Activated CD4-positive, CD25-positive, alpha-beta regulatory T cell treated with anti-CD3 and anti-CD28 coated beads, Interleukin-2, amount 50 U/mL, for 16 hours (primary cell): Measurements from ENCODE around the gene RPS3A.
"Not testable (repeated sequence)": the region's sequence is repeated elsewhere in the genome, so short reads cannot be mapped to it uniquely, and the experiment has no call there.

Experiments used
- DNase-seq: peaks from one replicate; pipeline ENCODE4 v3.0.0-alpha.2; 2020; ENCODE audit warnings: low read depth, low spot score

The RPS3A gene

DNA sequence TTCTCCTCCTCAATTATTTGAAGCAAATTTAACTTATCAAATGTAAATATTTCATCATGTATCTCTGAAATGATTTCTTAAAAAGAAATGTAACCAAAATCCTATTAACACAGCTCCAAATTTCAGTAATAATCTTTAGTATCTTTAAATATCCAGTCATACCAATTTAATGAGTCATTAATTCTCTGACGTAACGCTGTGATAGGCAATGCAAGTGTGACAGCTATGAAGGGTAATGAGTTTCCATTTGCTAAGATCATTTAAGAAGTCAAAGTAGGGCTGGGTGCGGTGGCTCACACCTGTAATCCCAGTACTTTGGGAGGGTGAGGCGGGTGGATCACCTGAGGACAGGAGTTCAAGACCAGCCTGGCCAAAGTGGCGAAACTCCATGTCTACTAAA, 15.6 kb downstream of the RPS3A start:
- no peak for DNase-seq

DNA sequence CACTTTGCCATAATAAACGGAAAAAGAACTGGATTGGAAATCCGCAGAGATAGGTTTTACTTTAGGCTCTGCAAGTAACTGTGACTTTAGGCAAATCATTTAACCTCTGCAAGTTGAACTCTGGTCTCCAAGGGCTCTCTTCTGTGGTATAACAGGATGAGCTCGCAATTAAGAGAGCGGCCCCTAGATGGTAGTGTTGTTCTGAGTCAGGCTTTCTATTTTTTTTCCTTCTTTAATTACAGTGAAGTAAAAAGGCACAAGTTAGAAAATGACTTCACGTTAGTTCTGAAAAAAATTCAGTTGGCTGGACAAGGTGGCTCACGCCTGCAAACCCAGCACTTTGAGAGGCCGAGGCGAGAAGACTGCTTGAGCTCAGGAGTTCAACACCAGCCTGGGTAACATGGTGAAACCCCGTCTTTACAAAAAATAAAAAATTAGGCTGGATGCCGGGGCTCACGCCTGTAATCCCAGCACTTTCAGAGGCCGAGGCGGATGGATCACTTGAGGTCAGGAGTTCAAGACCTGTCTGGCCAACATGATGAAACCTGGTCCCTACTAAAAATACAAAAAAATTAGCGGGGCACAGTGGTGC, 18.0 kb downstream of the RPS3A start:
- no peak for DNase-seq

DNA sequence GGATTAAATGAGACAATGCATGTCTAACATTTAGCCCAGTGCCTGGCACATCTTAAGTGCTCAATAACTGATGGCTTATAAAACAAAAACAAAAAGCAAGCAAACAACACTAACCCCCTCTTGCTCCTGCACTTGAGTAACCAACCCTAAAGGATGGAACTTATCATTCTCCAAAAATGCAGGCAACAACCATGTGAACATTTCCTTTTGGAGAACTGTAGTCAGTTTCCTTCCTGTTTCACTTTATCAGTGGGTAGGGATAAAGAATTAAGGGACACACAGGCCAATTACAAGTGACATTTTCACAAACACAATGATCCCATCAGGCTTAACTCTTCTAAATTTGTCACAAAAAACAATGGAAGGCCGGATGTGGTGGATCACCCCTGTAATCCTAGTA, 30.4 kb downstream of the RPS3A start:
- DNase-seq: no peak

DNA sequence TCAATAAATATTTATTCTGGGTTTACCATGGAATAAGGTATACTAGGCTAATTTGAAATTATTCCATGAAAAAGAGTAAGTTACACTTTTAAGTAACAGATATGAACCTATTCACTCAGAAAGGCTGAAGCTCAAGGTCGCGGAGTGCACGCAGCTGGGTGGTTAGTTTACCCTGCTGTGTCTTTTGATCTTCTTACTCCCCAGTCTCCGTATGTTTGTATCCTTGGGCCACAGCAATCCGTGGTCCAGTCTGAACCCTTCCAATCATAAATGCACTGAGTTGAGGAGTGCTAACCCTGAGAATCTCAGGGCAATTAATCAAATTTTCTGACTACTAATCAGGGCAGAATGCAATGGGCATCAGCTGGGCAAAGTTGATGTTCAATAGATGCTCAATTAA, 33.9 kb downstream of the RPS3A start:
- DNase-seq: no peak

DNA sequence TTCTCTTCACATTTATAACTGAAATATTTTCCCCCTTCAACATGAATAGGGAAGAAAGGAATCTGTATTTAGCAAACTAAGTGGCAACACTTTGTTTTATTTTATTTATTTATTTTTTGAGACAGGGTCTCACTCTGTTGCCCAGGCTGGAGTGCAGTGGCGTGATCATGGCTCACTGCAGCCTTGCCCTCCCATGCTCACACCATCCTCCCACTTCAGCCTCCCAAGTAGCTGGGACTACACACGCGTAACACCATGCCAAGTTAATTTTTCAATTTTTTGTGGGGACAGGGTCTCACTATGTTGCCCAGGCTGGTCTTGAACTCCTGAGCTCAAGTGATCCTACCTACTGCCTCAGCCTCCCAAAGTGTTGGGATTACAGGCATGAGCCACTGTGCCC, 36.6 kb downstream of the RPS3A start:
- not testable (repeated sequence) for DNase-seq

DNA sequence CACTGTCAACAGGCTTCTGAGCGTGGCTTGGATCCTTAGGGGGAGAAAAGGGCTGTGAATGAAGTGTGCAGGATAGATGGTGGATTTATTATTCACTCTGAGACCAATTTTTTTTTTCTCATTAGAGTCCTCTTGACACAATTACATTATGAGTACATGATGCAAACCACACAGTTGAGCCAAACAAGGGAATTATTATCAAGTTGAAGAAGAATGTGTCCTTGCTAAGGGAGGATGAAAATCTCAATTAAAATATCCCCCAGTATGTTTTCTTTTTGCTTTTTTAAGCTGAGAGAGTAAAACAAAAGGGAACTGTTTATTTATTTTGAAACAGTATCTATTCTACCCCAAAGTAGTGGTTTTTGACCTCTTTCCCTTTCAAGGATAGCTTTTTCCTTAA, 40.4 kb downstream of the RPS3A start:
- no peak for DNase-seq

DNA sequence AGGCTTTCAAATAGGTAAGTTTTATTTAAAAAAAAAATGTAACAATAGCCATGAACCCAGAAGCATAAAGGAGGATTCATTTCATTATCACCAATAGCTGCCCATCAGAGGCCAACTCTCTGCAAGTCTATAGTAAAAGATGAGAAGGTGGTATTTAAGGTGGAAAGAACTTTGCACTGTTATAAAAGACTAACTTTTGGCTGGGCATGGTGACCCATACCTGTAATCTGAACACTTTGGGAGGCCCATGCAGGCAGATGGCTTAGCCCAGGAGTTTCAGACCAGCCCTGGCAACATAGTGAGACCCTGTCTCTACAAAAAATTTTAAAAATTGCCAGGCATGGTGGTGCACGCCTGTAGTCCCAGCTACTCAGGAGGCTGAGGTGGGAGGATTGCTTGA, 43.3 kb downstream of the RPS3A start:
- no peak for DNase-seq

DNA sequence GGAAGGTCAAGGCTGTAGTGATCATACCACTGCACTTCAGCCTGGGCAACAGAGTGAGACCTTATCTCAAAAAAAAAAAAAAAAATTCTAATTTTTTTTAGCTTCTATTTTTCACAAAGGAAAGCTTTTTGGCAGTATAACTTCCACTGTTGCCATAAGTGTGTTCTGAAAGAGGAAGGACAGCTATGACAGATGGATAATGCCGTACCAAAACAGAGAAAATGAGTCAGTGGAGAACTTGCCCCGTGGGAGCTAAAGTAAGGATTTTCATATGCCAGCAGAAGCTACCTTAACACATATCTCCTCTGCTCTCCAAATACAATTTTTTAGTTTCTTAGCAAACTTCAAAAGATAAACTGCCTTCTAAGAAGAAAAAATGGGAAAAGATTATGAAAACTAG, 43.7 kb downstream of the RPS3A start:
- DNase-seq: no peak

DNA sequence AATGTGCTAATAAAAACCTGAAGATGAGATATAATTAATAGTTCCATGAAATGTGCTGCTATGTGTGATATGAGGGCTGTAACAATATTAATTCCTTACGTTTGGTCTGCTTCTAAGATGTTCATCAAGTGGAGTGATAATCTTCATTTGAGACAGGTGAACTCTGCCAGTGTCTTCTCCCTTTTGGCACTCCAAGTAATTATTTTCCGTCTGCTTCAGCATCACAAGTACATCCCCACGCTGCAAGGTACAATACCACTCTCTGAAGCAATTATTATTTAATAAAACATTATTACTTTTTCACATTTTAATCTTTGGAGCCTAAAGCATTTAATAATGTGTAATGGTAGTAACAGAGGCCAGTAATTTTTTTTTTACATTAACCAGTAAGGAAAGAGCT, 44.4 kb downstream of the RPS3A start:
- DNase-seq: no peak

DNA sequence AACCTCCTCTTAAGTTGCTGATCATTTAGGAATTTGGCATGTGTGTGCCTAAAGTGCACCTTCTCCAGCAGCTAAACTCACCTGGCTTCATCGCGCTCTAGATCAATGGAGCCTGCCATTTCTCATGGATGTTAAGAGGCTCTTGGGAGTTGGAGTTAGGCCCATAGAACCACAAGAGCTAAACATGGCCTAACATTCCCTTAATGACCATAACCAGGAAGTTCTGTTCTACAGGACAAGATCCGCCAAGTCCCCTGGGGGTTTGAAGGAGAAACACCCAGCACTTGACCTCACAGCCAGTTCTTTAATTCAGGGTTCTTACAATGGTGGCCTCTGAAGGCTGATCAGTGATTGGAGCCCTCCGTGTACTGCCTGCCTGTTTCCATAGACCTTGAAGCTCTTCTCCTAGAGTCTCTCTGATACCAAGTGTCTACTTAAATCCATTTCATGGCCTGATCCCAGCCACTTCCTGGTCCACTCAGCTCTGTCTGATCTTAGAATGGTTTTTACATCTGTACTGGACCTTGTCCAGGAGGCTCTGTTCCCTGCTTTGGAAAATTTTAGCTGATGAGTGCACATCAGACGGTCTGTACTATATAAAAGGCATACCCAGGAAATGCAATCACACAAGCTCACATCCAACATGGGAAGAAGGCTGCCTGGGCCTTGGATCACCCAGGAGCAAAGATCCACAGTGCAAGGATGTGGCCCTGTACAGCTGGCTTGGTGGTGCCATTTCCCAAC, 45.1 kb downstream of the RPS3A start:
- DNase-seq: no peak

DNA sequence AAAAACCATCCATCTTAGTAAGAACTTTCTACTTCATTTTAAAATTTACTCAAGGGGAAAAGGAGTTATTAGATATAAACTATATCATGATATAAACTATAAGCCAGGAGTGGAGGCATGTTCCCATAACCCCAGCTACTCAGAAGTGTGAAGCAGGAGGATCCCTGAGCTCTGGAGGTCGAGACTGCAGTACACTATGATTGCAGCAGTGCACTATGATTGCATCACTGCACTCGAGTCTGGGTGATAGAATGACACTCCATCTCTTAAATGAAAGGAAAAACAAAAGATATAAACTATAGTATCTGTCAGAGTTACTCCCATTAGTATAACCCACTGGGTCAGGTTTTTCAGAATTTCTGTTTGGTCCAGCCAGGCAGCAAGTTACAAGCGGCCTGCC, 47.6 kb downstream of the RPS3A start:
- no peak for DNase-seq

DNA sequence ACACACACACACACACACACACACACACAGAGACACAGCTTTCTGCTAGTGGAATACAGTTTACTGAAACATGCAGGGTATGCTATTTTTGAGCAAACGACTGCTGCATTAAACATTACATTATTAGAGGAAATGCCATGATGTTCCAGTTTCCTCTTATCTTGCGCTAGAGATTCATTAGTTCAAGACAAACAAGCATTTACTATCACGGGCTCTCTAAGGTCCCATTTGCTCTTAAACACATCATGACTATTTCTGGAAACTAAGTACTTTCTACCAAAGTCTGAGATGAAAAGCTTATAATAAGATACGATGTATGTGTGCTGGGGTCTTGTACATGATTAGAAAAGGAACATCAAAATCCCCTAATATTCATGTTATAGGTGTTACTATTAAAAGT, 48.8 kb downstream of the RPS3A start:
- no peak for DNase-seq

DNA sequence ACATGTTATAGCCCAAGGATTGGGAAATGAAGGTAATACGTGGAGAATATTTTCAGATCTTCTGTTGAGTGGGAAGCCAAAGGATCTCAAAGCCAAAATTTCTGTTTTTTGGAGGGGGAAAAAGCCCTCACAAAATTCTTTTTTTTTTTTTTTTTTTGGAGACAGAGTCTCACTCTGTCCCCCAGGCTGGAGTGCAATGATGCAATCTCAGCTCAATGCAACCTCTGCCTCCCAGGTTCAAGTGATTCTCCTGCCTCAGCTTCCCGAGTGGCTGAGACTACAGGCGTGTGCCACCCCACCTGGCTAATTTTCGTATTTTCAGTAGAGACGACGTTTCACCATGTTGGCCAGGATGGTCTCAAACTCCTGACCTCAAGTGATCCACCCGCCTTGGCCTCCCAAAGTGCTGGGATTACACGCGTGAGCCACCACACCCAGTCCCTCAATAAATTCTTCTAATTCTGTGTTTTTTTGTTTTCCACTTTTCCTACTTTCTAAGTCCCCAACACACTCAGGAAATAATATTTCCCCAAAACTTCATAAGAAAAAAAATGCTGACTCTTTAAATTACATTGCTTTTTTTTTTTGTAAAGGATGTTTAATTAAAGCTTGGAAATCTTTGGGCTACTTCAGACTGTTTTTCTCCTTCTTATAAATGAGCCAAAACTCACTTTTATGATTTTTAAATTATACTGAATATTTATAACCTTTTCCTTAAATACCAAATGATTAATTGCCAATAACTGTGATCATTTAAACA, 51.6 kb downstream of the RPS3A start:
- DNase-seq: no peak

DNA sequence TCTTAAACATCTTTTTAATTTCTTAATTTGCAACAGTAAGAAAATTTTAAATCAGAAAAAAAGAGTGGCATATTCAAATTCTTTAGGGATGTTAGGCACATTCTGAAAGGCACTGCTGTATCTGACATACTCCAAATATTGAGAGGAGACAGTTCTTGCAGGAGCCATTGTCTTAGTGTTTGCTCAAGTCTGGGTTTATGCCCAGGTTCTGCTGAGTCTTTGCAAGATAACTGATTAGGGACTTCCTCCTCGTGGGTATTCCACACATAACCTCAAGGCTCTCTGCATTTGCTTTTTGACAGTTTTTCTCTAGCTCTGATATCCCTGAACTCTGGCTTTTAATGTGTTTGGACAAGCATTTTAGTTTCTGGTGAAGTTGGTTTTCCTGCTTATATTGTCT, 52.6 kb downstream of the RPS3A start:
- DNase-seq: no peak

DNA sequence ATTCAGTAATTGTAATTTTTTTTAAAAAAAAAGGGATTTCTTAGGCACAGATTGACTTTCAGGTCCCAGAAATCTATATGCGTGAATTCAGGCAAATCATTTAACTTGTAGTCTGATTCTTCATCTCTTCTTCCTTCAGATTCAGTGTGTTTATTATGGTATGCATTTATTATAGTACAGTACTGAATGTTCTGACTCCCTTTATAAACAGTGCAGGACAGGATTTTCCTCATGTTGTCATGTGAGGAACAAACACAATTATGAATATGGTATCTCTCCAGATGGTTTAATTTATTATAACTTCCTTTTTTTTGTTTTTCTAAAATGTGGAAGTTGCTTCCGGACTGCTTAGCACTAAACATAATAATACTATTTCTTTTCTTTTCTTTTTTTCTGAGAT, 54.2 kb downstream of the RPS3A start:
- no peak for DNase-seq
